EH (cell line): ENCODE measurements around the gene ASB3.
"Not testable (repeated sequence)": the region's sequence is repeated elsewhere in the genome, so short reads cannot be mapped to it uniquely, and the experiment has no call there.

Experiments used
- DNase-seq: peaks from one replicate; pipeline ENCODE4 v3.0.0-alpha.2; 2015; ENCODE audit warnings: low read depth

Gene ASB3, protein sequence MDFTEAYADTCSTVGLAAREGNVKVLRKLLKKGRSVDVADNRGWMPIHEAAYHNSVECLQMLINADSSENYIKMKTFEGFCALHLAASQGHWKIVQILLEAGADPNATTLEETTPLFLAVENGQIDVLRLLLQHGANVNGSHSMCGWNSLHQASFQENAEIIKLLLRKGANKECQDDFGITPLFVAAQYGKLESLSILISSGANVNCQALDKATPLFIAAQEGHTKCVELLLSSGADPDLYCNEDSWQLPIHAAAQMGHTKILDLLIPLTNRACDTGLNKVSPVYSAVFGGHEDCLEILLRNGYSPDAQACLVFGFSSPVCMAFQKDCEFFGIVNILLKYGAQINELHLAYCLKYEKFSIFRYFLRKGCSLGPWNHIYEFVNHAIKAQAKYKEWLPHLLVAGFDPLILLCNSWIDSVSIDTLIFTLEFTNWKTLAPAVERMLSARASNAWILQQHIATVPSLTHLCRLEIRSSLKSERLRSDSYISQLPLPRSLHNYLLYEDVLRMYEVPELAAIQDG

DNA sequence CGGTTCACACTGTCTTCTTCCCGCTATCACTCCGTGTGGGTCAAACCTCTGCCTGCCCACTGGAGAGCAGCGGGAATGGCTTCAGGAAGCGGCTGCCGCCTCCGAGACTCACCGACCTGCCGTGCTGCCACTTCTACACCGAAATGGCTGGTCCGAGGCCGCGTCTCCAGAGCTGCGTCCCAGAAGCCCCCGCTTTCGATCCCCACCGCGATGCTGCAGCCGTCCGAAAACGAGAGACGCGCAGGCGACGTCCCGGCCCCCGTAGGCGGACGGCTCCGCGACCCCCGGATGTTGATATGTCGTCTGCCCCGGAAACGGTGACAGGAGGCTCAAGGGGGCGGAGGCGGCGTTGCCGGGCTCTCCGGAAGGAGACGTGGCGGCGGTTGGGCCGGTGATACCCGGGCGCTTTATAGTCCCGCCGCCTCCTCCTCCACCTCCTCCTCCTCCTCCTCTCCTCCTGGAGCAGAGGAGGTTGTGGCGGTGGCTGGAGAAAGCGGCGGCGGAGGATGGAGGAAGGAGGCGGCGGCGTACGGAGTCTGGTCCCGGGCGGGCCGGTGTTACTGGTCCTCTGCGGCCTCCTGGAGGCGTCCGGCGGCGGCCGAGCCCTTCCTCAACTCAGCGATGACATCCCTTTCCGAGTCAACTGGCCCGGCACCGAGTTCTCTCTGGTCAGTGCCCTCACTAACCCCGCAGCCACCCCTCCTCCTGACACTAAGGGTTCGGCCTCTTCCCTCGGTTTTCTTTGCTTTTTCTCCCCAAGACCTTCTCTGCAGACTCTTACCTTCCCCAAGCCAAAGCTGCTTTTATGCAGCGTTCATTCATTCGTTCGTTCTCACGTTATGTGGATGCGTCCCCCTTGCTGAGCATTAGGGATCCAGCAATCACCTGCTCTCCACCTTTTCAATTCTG is at the start of gene ASB3, which contains the start of gene ERLEC1:
ASB3 (minus strand) TSS at position 249 of the 909 bp plus-strand sequence. CDS start 21,381 bp downstream, outside the sequence.
ERLEC1 (plus strand) TSS at position 340 of the 909 bp plus-strand sequence; CDS start at position 507, 167 bp downstream.
- peak; percentile 89 for DNase-seq

DNA sequence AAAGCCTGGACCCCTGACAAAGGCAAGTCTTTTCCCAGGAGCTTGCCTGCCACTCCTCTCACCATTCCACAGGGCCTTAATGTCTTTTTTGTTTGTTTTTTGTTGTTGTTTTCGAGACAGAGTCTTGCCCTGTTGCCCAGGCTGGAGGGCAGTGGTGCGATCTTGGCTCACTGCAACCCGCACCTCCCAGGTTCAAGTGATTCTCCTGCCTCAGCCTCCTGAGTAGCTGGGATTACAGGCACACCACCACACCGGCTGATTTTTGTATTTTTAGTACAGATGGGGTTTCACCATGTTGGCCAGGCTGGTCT is 43.2 kb upstream of the ASB3 start:
- DNase-seq: not testable (repeated sequence)

DNA sequence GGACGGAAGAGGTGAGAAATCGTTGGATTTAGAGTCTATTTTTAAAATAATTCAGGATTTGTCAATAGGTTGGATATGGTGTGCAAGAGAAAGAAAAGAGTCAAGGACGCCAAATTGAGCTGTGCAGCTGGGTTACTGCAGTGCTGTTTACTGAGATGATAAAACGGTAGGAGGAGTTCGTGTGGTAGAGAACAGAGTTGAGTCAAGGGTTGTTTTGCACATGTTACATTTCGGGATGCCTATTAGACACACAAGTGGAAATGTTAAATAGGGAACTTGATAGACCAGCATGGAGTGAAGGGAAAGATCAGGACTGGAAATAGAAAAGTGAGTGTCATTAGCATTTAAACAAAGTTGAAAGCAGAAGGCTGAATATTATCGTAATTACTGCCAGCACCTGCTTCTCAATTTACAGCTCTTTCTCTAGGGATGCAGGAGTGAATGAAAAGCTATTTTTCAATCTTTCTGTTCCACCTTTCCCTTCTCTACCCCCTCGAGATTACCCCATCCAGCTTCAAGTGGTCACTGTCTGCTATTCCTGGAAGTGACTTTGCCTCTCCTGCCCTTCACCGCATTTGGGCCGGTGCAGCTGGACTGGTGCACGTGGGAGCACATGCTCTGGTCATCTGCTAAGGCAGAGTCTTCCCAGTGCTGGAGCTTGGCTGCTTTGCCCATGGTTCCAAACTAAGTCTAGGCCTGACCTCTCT is 42.7 kb upstream of the ASB3 start:
- no peak for DNase-seq

DNA sequence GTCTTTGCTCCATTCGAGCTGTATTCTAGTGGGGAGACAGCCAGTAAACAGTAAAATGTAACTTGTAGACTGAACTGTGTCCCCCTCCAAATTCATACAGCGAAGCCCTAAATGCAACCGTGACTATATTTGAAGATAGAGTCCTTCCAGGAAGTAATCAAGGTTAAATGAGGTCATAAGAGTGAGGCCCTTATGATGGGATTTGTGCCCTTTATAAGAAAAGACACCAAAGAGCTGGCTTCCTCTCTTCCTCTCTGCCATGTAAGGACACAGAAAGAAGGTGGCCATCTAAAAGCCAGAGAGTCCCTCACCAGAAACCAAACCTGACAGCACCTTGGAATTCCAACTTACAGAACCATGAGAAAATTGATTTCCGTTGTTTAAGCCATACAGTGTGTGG is 41.6 kb upstream of the ASB3 start:
- DNase-seq: no peak

DNA sequence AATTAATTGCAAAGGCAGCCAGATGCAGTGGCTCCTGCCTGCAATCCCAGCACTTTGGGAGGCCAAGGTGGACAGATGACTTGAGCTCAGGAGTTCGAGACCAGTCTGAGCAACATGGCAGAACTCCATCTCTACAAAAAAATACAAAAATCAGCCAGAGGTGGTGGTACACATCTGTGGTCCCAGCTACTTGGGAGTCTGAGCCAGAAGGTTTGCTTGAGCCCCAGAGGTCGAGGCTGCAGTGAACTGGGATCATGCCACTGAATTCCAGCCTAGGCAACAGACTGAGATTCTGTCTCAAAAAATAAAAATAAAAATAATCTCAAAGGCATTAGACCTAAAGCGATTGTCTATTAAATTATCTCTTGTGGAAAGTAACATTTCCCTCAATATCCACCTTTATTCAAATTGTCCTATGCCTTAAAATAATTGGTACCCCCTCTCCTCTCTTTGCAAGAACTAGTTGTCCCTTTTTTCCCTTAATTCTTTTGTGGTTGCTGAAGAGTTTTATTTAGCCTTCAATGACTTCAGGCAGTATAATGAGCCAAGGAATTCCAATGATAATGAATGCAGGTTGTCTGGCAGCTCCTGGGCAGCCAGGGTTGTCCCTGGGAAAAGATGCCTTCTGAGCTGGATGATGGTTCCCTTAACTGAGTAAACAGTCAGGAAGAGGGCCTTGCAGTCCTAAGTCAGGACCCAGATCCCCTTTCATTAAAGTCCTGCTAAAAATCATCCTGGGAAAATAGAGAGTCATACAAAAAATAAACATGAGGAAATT is 40.8 kb upstream of the ASB3 start:
- DNase-seq: peak; percentile 24

DNA sequence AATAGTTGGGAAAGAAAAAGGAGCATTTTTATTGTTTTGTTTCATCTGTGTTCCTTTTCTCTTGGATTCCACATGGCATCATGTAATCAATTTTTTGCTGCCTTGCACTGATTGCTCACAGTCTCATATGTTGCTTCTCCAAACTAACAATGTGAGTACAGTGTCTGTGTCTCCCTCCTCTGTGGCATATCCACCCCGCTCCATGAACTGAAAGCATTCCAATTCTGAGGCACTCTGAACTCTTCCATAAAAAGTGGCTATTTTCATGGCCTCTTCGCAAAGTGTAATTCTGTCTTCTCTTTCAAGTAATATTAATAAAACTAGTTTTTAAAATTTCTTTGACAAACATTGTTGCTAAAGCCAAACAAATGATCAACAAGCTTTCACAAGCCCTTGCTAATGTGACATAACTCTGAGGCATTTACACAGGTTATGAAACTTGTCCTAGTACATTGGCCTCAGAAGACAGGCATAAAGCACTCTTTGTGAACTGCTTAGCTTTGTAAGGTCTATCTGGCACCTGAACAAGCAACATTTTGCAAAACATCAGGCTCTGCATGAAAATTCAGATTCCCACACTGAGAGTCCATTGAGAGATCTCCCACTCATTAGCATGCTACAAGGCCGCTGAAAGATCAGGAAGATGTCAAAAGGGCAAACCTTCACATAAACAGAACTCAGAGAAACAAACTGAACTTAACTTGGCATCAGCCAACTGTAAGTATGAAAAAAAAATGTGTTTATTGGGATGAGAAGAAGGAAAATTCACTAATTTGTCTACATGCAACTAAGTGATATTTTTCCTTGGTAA is 40.0 kb upstream of the ASB3 start:
- no peak for DNase-seq

DNA sequence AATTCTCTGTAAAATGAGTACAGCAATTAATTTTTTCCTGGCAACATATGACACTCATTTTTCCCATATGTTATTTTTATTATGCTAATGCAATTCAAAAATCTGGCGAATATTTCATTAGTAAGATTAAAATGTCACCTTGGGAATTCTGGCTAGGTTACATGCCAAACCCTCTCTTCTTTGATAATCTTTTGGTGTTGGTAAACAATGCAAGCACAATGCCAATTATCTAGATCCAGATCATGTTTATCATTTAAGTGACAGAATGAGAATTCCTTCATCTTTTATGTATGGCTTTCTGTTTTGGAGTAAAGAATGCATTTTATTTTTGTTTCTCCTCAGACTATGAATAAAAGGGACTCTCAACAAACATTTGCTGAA is 39.3 kb upstream of the ASB3 start:
- no peak for DNase-seq

DNA sequence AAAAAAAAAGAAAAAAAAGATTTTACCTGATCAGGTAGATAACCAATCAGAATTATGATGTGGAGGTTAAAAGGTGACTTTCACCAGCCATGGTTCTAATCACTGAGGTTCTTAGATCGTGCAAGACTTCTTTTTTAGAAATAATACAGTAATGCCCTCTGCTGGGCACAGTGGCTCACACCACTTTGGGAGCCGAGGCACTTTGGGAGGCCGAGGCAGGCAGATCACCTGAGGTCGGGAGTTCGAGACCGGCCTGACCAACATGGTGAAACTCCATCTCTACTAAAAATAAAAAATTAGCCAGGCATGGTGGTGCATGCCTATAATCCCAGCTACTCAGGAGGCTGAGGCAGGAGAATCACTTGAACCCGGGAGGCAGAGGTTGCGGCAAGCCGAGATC is 36.9 kb upstream of the ASB3 start:
- DNase-seq: not testable (repeated sequence)

DNA sequence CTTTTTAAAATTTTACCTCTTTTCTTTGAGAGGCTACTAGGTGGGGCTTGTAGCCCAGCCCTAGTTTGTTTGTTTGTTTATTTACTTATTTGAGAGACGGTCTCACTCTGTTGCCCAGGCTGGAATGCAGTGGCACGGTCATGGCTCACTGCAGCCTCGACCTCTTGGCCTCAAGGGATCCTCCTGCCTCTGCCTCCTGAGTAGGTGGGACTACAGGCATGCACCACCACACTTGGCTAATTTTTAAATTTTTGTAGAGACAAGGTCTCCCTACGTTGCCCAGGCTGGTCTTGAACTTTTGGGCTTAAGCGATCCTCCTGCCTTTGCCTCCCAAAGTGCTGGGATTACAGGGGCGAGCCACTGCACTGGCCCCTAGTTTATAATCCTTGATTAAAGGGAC is 35.1 kb upstream of the ASB3 start:
- DNase-seq: no peak

DNA sequence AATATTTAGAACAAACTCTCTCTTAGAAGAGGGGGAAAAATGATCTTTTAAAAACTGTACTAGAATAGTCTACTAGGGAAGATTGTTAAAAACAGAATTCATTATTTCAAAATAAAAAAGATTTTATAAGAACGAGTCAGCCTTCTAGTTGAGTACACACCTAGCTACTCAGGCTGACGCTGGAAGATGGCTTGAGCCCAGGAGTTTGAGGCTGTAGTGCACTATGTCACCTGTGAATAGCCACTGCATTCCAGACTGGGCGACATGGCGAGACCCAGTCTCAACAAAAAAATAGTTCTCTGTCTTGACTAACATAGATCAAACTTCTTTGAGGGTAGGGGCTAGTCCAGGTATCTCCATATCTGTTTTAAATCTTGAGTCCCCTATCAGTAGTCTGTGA is 34.0 kb upstream of the ASB3 start:
- DNase-seq: no peak

DNA sequence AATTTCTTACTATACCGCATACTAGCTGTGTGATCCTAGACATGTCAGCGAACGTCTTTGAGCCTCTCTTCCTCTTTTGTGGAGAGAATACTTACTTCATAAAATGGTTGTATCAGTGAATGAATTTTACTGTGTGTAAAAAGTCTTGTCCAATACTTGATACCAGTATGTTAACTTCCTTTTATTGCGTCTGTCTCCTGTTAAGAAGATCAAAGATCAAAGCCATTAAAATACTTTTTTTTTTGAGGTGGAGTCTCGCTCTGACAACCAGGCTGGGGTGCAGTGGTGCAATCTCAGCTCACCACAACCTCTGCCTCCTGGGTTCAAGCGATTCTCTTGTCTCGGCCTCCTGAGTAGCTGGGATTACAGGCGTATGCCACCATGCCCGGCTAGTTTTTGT is 33.3 kb upstream of the ASB3 start:
- no peak for DNase-seq

DNA sequence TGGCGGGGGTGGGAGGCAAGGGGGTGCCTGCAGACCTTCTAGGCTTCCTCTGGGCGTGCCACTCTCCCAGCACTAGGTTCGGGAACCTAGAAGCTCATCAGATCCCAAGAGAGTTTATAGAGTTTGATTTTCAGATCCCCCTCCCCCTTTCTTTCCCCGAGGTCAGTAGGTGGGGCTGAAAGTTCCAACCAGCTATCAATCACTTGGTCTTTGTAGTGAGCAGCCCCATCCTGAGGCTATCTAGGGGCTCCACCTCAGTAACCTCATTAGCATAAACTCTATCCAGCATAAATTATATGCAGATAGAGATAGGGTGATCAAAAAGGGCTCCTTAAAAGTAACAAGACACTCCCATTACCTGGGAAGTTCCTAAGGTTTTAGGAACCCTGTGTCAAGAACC is 32.9 kb upstream of the ASB3 start:
- DNase-seq: no peak

DNA sequence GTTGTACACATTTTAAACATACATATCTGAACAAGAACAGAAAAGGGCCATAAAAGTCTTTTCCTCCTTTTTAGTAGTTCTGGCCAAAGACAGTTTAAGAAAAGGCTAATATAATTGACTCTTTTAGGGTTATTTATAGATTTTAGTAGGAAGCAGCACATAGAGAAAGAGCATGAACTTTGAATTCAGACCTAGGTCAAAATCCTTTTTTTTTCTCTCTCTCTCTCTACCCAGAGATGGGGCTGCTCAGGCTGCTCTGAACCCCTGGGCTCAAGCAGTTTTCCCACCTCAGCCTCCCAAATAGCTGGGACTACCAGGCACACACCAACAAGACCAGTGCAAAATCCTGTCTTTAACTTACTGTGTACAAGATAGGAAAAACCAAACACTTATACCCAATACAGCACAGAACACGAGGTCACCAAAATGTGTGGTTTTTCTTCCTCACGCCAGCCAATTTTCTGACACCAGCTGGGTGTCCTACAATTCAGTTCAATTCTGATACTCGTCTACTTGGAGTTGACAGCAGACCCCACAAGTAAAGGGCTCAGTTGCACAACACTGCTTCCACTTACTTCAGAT is 32.2 kb upstream of the ASB3 start:
- DNase-seq: no peak

DNA sequence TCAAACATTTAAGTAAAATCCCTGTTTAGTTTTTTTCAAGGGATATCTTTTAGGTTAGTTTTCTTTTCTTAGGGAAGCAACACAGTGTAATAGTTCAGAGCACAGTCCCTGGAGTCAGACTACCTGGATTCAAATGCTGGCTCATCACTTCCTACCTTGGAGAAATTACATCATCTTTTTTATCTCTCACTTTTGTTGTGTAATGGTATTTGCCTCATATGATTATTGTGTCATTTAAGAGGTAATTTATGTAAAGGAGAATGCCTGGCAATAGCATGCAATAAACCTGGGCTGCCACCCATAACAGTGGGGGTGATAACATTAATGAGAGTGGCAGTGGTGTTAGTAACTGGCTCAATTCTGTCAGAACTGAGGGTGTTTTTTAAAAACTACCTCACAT is 26.4 kb upstream of the ASB3 start:
- no peak for DNase-seq

DNA sequence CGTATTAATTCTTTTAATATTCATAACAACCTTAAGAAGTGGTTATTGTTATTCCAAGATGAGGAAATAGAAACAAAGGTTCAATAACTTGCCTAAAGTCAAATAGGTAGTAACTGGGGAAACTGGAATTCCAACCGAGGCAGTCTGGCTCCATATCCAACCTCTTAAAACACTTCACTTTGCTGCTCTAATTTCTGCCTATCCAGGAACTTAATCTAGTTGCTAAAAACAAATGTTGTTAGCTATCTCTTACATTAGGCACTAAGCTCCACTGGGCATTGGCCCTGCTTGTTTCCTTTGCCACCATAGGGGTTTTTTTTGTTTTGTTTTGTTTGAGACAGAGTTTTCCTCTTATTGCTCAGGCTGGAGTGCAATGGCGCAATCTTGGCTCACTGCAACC is 24.8 kb upstream of the ASB3 start:
- no peak for DNase-seq

DNA sequence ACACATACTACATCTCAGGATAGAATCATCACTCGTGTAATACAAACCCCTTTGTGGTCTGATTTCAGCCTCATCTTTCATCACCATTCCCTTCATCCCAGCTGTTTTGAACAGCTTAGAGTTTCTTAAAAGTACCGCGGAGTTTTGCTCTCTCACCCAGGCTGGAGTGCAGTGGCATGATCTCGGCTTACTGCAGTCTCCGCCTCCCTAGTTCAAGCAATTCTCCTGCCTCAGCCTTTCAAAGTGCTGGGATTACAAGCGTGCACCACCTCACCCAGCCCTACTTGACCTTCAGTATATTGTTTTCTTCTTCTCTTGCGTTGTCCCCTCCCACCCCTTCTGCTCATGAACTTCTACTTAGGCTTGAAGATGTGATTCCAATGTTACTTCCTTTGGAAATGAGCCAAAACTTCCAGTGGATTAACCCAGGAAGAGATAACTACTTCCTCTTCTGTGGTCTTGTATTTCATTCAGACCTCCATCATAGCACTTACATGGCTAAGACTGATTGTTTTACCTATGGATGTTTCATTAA is 15.9 kb upstream of the ASB3 start:
- no peak for DNase-seq

DNA sequence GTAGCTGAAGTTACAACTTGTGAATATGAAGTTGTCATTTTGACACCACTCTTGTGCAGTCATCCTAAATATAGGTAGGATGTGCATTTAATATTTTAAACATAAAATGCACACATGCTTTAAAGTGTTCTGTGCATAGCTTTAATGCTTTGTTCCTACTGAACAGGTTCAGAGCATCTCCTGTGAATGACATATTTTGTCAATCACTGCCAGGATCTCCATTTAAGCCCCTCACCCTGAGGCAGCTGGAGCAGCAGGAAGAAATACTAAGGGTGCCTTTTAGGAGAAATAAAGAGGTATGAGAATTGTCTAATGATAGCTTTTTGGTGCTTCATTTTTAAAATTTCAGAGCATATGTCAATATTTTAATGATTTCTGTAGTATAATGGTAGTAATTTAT is 14.8 kb upstream of the ASB3 start:
- DNase-seq: no peak

DNA sequence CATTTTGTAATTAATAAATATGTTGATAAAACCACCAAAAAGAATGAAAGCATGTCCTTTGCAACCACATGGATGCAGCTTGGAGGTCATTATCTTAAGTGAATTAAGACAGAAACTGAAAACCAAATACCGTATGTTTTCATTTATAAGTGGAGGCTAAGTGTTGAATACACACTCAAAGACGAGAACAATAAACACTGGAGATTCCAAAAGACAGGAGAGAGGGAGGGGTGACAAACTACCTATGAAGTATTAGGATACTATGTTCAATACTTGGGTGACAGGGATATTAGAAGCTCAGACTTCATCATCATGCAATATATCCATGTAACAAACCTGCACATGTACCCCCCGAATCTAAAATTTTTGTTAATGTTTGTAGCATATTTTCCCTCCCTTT is 7.1 kb upstream of the ASB3 start:
- no peak for DNase-seq

DNA sequence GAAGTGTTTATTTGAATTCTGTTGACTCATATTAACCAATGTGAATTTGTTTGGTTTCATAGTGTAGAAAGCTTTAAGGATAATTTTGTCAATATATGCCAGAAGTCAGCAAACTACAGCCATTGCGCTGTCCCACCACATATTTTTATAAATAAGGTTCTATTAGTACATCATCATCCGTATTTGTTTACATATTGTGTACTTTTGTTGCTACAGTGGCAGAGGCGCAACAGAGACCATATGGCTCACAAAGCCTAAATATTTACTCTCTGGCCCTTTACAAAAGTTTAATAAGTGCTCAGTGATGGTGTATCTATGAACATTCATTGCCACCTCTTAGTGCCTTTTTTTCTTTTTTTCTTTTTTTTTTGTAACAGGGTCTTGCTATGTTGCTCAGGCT is 6.5 kb upstream of the ASB3 start:
- DNase-seq: no peak
